ENCODE results near the gene LTBP4.
"Not testable (repeated sequence)": the region's sequence is repeated elsewhere in the genome, so short reads cannot be mapped to it uniquely, and the experiment has no call there.

The LTBP4 gene

GRCh38 chr19:40601134-40601974 is at the start of gene LTBP4:
TSS of gene LTBP4 (plus strand) at chr19:40601369. CDS start at chr19:40601388, 19 bp downstream.
- DNase-seq: no peak

GRCh38 chr19:40552848-40553247 is 48.3 kb upstream of the LTBP4 start:
- no peak for DNase-seq

GRCh38 chr19:40553885-40554857 is 47.0 kb upstream of the LTBP4 start:
- DNase-seq: no peak

DNA sequence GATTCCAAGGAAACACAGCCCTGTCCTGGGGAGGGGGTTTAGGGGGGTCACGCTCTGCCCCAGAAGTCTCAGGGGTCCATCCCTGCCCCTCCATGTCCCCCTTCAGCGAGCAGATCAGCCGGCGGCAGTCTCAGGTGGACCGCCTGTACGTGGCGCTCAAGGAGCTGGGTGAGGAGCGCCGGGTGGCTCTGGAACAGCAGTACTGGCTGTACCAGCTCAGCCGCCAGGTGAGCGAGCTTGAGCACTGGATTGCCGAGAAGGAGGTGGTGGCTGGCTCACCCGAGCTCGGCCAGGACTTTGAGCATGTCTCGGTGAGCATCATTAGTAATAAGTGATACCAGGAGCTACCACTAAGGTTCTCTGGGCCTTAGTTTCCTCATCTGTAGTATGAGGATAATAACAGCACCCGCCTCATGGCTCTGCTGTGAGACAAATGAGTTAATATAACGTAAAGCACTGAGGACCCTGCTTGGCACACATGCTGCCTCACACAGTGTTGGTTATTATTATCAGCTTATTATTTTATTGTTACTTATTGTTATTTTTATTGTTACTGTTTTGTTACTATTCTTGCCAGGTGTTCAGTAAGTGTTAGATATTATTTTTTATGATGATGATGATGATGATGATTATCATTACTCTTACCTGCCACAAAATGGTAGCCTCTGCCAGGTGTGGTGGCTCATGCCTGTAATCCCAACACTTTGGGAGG is 45.0 kb upstream of the LTBP4 start:
- DNase-seq: no peak

DNA sequence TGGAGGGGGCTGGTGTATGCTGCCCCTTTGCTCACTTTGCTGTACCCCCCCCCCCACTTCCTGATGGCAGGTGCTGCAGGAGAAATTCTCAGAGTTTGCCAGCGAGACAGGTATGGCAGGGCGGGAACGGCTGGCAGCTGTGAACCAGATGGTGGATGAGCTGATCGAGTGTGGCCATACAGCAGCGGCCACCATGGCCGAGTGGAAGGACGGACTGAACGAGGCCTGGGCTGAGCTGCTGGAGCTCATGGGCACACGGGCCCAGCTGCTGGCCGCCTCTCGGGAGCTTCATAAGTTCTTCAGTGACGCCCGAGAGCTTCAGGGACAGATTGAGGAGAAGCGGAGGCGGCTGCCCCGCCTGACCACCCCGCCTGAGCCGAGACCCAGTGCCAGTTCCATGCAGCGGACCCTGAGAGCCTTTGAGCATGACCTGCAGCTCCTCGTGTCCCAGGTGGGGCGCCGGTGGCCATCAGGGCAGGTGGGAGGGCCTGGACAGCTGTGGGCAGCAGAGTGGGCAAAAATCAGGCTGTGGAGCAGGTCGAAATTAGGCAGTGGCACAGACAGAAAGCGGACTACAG is 44.1 kb upstream of the LTBP4 start:
- DNase-seq: no peak

DNA sequence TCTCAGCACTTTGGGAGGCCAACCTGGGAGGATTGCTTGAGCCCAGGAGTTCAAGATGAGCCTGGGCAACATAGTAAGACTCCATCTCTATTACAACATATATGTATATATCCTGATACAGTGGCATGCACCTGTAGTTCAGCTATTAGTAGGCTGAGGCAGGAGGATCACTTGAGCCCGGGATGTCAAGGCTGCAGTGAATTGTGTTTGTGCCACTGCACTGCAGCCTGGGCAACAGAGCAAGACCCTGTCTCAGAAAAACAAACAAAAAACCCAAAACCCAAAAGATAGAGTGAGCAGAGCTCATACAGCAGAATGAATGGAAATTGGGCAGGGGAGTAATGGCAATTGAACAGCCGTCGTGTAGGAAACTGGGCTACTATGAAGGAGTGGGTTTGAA is 41.8 kb upstream of the LTBP4 start:
- no peak for DNase-seq

DNA sequence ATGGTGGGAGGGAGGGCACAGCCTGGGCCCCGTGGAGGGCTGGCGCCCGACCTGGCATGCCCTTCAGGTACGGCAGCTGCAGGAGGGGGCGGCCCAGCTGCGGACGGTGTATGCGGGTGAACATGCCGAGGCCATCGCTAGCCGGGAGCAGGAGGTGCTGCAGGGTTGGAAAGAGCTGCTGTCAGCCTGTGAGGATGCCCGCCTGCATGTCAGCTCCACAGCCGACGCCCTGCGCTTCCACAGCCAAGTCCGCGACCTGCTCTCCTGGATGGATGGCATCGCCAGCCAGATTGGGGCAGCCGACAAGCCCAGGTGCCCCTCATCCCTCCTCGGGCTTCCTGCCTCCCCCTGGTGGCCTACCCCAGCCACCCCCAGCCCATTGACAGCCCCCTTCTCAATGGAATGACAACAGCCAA is 41.1 kb upstream of the LTBP4 start:
- DNase-seq: no peak

DNA sequence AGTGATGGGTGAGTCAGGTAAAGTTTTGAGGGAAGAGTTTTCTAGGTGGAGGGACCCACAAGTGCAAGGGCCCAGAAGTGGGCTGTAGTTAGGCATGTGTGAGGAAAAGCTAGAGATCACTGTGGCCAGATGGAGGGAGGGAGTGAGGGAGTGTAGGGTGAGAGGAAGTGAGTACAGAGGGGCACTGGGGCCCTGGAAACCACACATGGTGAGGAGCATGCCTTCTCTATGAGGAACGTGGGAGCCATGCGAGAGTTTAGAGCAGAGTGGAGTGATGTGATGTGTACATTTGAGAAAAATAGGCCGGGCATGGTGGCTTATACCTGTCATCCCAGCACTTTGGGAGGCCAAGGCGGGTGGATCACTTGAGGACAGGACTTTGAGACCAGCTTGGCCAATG is 39.2 kb upstream of the LTBP4 start:
- no peak for DNase-seq

DNA sequence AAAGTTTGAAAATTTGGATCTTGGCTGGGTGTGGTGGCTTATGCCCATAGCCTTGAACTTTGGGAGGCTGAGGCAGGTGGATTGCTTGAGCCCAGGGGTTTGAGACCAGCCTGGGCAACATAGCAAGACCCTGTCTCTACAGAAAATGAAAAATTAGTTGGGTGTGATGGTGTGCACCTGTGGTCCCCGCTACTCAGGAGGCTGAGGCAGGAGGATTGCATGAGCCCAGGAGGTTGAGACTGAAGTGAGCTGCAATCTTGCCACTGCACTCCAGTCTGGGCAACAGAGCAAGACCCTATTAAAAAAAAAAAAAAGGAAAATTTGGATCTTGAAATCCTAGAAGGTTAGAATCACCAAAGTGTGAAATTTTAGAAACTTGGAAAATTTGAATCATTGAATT is 36.6 kb upstream of the LTBP4 start:
- DNase-seq: not testable (repeated sequence)

- DNase-seq: no peak
These were observed 35.8 kb upstream of the LTBP4 start for GRCh38 chr19:40565355-40565754.

DNA sequence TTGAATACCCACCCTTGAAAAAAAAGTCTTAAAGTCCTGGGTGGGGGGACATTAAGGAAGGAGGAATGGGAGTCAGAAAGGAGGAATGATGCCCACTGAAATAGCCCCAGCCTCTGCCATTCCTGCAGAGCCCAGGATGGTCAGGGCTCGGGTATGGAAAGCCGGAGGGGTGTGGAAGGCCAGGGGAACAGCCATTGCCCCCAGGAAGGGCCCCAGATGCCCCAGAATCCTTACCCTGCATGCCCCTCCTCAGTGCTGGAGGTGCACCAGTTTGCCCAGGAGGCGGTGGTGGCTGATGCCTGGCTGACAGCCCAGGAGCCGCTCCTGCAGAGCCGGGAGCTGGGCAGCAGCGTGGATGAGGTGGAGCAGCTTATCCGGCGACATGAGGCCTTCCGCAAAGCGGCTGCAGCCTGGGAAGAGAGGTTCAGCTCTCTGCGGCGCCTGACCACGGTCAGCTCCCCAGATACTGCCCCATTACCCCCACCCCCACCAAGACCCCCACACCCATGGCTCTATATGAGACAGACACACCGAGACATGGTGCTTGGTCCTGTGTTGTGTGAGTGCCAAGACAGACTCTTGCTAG is 35.2 kb upstream of the LTBP4 start:
- no peak for DNase-seq

DNA sequence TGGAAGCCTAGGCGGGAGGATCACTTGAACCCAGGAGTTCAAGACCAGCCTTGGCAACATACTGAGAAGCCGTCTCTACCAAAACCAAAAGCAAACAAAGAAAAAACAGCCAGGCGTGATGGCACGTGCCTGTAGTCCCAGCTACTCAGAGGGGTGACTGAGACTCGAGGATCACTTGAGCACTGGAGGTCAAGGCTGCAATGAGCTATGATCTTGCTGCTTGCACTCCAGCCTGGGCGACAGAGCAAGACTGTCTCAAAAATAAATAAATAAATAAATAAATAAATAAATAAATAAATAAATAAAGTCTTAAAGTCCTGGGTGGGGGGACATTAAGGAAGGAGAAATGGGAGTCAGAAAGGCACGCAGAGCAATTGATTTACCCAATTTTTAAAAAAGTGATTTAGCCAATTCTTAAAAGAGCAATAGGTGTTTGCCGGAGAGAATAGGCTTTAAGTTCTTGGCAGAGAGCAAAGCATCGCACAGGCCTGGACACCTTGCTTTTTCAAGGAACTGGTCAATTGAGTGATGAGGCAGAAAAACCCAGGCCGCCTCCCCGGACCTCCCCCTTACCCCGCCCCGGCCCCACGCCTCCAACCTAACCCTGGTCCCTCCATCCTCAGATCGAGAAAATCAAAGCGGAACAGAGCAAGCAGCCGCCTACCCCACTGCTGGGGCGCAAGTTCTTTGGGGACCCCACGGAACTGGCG is 34.0 kb upstream of the LTBP4 start:
- no peak for DNase-seq

DNA sequence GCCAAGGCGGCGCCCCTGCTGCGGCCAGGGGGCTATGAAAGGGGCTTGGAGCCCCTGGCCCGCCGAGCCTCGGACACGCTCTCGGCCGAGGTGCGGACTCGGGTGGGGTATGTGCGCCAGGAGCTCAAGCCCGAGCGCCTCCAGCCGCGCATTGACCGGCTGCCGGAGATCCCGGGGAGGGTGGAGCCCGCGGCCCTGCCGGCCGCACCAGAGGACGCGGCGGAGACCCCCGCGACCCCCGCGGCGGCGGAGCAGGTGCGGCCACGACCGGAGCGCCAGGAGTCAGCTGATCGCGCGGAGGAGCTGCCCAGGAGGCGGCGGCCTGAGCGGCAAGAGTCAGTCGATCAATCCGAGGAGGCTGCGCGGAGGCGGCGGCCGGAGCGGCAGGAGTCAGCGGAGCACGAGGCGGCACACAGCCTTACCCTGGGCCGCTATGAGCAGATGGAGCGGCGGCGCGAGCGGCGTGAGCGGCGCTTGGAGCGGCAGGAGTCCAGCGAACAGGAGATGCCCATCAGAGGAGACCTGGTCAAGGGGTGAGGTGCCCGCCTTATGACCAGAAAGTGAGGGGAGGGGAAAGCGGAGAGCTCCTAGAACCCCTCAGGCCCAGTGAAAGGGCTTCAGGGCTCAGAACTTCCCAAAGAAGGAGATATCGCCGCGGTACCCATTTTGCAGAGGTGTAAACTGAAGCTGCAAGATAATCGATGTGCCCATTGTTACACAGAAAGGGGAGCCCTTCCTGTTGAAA is 33.2 kb upstream of the LTBP4 start:
- no peak for DNase-seq

DNA sequence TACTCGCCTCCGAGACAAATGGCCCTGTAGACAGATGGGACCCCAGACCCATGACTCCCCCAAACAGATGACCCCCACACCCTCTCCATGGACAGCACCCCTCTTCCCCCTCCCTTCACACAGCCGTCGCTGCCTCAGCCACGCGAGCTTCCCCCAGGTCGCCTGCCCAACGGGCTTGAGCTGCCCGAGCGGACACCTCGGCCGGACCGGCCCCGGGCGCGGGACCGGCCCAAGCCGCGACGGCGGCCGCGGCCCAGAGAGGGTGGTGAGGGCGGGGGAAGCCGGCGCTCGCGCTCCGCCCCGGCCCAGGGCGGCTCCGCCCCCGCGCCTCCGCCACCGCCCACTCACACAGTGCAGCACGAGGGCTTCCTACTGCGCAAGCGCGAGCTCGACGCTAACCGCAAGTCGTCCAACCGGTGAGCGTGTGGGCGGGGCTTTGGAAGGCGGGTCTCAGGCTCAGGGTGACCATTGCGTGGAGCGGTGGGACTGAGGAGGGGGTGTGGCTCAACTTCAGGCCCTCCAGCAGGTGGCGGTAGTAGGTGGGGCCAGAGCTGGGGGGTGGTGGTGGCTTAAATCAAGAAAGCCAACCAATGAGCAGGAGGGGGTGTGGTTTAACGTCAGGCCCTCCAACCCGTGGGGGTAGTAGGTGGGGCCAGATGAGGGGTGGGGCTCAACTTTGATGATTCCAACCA is 30.7 kb upstream of the LTBP4 start:
- DNase-seq: peak; percentile 50

DNA sequence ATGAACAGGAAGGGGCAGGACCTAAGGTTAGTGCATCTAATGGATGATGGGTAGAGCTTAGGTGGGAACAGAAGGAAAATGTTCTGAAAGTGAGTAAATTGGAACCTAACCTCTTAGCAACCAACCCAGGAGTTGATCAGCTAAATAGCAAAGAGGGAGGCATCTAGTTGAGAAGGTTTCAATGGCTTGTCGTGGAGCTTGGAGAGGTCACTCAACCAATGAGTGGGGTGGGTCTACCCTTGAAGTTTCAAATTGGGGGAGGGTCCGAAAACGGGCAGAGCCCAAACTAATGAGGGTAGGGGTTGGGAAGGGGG is 30.2 kb upstream of the LTBP4 start:
- DNase-seq: no peak

DNA sequence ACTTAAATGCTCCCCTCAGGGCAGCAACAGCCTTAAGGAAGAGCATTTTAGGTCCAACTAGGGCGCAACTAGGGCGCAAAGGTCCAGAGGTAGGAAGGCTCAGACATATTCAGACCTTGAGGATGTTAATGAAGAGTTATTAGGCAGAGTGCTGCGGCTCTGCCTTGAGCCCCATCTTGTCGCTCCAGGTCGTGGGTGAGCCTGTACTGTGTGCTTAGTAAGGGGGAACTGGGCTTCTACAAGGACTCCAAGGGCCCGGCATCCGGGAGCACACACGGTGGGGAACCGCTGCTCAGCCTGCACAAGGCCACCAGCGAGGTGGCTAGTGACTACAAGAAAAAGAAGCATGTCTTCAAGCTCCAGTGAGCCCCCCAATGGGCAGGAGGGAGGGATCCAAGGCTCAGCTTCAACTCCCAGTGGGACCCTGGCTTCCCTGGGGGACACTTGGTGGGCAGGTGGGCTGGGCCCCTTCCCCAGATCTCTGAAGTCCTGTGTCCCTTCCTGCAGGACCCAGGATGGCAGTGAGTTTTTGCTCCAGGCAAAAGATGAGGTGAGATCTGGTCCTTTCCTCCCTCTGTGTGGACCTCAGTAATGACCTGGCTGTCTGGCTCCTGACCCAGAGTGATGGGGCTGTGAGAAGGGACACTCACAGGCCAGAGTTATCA is 29.2 kb upstream of the LTBP4 start:
- DNase-seq: no peak

DNA sequence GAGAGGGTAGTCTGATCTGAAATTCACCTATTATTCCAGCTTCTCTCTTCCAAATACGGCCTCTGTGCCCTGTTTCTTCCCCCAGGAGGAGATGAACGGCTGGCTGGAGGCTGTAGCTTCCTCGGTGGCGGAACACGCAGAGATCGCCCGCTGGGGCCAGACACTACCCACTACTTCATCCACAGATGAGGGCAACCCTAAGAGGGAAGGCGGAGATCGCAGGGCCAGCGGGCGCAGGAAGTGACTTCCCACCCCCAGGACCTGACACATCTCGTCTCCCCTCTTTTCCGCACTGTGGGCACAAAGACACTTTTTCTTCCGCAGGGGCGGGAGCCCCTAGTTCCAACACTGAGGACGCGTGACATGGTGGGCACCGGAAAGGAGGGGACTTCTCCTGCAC is 25.8 kb upstream of the LTBP4 start:
- DNase-seq: no peak

GRCh38 chr19:40576151-40576584 is 25.0 kb upstream of the LTBP4 start:
- DNase-seq: no peak

- peak; percentile 90 for DNase-seq
These were observed 24.4 kb upstream of the LTBP4 start, which contains the start of gene SHKBP1 for GRCh38 chr19:40576585-40577451. TSS of gene SHKBP1 (plus strand) at chr19:40576873. CDS start at chr19:40576900, 27 bp downstream.

All from KG1 (cell line).